Islet precursor cell (in vitro differentiated cells): ENCODE results near the gene C2CD2.
A peak's percentile ranks its signal among the peaks of the same experiment; 100 is the strongest.

Experiments used
- DNase-seq: peaks from one replicate; pipeline ENCODE4 v3.0.0-alpha.2; 2018

C2CD2 gene

DNA sequence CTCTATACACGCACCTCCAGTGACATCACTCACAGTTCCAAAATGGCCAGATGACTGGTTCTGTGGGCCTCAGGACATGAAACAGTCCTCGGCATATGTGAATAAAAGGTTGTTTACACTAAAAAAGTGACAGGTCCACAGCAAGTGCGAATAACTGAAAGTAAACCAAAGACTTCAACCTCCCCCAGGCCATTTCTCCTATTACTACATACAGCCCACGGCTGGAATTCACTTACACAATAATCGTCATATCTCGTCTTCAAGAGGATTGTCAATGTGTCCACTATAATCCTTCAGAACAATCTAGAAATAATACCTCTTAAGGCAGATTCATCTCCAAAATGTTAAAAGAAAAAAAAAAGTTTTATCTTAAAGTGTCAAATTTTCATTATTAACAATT, 72.8 kb downstream of the C2CD2 start:
- no peak for DNase-seq

DNA sequence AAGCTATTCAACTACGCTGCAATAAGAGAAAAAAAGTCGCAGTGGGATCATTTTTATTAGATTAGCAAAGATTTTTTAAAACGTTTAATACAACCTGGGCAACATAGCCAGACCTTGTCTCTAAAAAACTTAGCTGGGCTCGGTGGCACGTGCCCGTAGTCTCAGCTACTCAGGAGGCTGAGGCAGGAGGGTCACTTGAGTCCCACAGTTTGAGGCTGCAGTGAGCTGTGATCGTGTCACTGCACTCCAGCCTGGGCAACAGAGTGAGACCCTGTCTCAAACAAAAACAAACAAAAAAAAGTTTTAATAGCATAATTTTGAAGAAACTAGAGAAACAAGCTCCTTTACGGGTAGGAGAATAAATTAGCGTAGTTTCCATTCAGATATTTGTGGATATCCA, 73.7 kb downstream of the C2CD2 start:
- no peak for DNase-seq

DNA sequence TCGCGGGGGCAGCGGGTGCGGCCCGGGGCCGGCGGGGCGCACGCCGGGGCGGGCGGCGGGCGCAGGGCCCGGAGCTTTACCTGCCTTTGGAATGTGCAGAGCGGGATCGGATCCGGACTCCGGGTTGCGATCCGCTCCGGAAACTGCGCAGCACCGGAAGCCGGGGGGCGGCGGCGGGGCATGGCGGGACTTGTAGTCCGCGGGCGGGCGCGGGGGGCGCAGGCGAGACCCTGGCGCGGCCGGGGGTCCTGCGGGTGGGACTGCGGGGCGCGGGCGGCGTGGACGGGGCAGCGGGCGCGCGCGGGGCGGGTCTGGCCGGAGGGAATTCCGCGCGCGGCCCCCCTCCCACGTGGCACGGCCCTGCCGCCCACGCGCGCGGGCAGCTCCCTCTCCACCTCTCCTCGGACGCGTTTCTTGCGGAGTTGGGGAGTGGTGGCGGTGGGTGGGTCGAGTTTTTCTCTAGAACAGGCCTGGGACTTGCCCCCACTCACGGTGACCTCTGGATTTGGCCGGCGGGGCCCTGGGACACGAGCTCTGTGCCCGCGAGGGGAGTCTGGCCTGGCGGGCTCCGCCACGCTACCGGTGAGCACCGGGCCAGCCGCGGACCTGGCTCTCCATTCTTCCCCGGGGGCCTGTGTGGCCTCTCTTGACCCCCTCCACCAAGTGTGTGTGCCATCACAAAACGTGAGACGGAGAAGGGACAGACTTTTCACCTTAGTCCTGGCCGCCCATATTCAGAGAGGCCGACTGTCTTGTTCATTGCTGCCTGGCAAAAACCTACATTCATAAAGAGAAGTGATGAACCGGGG, 74.4 kb downstream of the C2CD2 start, which contains the start of gene PRDM15:
TSS of gene PRDM15 (minus strand) at position 155 of the 809 bp plus-strand sequence. CDS start 18,981 bp downstream, outside the sequence.
- DNase-seq, result peak; percentile 87

DNA sequence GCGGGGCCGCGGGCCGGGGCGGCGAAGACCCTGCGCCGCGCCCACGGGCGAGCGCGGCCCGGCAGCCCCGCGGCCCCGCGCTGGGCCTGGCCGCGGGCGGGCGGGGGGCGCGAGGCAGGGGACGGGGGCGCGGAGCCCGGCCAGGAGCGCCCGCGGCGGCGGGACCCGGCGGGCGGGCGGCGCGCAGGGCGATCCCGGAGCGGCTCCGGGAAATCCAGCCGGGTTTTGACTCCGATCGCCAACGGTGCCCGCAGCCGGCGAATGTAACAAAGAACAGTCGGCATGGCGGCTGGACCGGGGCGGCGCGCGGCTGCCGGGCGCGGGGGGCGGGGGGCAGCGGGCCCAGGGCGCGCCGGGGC, 75.0 kb downstream of the C2CD2 start:
- peak; percentile 85 for DNase-seq

DNA sequence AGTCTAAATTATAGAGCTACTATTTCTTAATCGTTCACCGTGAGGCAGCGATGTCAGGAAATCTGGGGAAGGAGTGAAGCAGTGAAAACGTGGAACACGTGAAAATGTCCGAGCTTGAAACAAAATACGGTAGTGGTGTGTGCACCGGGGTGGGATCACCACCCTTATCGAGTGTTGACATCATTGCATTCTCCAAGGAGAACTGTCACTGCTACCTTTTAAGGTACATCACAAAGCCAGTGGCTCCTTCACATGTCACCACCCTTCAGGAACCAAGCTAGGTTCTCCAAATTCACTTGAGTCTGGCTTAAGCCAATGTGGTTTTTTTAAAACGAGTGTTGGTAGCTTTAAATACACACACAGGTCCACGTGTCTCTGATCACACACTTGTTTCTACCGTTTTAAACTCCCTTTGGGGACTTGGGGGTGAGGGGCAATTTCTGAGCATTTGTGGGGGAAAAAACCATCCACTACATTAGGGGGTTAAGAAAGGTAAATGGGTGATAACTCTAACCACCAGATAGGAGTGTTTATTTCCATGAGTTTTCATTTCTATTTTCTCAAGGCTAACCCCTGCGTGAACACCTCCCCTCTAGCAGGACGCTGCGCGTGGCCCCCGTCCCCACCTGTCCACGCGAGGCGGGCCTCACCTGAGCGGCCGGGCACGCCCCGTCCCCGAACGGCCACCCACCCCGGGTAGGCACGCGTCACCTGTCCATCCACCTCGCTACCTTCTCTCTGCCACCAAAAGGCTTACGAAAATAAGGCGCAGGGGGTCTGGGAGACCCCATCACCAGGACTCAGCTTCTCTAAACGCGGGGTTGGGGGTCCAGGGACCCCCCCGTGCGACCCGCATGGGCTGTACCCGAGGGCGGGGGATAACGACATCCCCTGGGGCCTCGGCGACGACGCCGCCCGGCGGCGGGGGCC, 75.7 kb downstream of the C2CD2 start:
- no peak for DNase-seq

DNA sequence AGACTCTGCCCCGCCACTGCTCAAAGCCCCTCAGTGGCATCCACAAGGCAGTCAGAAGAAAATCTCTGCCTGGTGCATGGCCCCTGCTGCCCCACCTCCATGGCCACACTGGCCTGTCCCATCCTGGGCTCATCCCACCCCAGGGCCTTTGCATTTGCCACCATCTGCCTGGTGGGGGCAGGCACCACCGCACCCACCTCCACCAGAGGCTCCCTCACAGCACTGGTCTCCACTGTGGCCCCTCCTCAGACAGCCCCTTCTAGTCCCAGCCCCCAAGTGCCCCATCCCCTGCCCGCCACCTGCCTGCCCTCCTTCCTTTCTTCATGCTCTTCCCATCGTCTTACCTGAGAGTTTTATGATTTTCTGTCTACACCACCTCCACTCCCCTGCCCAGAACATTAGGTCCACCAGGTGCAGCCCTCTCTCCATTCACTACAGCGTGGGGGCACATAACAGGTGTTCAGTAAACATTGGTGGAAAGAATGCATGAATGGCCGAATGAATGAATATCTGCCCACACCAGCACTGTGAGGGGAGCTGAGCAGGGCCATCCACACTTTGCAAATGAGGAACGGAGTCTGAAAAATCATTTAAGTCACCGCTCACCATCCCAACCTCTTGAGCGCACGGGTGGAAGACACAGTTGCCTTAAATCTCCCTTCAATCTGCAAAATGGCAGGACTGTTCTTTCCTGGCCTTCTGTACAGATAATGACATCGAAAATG, 76.7 kb downstream of the C2CD2 start:
- DNase-seq, result no peak

DNA sequence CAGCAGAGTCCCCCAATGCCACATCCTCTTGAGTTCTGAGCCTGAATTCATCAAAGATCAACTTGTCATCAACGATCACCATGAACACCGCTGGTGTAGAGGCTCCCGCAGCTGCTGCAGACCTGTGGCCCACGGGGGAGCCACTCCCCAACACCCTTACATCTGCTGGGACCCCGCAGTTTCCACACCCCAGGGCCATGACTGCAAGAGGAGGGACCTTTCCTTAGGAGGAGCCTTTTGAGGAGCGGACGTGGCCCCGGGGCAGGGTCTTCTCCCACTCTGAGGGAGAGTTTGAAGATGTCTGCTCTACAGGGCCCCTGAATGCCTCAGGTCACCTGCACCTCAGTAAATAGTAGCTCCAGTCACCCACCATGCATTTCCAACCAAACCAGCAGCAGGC, 77.4 kb downstream of the C2CD2 start:
- no peak for DNase-seq

DNA sequence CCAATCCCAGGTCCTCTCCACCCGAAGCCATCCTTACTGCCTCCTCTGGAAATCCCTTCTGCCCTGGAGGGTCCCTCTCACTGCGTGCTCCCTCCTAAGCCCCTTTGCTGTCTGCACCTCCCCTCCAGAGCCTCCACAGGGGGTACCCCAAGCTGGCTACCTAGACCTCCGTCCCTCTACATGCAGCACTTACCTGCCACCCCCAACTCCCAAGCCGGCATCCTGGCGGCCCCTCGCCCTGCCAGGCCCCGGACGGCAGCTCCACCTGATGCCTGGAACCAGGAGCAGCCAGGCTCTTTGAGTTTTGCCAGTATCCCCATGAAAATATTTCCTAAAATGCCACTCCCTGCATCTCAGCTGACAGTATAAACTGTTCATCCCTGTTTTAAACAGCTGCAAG, 78.7 kb downstream of the C2CD2 start:
- no peak for DNase-seq

DNA sequence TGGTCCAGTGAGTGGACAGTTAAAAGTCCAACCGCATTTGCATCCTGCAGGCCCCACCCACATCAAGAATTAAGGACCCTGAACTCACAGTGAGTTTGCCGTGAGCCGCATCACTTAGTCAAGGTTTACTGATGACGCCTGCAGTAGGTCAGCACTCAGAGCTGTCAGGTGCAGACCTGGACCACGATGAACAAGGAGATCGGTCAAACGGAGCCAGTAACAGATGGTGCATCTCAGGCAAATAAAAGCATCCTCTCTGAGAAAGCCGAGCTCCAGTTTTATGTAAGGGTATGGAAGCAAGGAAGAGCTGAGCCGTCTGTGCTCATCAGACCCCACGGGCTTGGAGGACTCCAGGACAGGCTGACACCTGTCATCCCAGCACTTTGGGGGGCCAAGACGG, 79.2 kb downstream of the C2CD2 start:
- no peak for DNase-seq

DNA sequence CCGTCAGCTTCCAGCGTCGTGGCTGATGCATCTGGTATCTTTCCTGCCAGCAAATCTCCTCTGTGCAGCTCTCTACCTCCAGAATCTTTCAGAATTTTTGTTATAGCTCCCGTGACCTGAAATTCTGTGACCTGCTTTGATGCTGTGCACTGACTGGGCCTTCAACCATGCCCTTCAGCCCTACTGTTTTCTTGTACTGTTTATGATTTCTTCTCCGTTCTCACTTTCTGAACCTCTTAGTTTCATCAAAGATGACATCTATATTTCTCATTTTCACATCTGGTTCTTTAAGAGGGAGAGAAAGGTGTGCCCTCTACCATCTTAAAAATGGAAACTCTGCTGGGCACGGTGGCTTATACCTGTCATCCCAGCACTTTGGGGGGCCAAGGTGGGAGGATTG, 80.4 kb downstream of the C2CD2 start:
- no peak for DNase-seq

DNA sequence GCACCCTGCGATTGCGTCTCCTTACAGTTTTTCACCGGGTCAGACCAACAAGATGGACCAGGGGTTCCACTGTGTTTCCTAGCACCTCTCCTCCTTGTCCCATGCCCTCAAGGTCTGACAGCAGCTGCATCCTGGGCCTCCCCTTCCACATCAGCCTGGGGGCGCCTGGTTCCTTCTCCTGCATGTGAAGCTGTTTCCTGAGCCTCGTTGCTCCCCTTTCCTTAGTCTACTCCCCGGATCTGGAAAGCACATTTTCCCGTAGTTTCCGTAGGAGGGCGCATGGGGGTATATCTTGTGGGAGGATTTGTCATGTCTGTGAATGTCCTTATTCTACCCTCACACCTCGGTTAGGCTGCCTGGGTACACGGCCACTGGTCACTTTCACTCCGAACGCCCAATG, 80.8 kb downstream of the C2CD2 start:
- DNase-seq, result no peak

DNA sequence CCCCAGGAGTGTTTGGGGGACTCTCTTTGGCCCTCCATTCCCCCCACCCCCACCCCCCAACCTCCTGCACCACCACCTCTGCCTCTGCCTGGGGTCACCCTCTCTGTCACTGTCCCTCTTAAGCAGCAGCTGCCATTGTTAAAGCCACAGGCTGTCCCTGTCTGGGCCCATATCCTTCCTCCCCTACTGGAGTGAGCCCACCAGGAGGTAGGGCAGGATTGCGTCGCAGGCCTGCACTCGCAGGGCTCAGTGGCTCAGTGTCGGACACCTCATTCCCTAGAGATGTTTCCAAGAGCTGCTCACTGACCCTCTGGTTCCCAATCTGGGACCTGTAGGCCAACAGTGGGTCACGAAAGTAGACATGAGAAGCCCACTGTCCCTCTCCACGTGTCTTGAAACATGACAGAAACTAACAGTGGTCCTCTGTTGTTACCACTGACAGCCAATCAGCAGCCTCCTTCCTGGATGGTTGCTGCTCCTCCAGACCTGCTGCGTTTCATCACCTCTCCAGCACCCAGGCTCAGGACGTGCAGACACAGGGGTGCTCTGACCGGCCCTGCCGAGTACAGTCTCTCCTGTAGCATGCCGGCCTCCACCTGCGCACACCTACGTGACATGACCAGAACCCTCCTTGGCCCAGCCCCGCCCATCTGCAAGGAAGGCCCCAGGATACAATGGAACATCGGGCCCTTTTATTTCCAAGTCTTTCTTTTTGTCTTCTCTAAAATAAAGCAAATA, 82.4 kb downstream of the C2CD2 start:
- DNase-seq, result no peak

DNA sequence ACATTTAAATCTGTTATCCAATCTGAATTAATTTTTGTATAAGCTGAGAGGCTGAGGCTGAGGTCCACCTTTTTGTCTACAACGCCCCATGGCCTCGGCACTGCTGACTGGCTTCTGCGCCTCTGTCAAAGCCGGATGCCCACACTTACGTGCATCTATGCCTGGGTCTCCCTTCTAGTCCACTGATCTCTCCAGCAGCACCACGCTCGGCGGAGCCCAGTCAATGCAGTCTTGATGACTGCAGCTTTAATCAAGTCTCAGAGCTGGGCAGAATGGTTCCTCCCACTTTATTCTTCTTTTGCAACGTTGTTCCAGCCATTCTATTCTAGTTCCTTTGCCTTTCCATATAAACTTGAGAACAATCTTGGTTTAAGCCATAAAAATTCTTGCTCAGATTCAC, 84.0 kb downstream of the C2CD2 start:
- DNase-seq, result no peak

DNA sequence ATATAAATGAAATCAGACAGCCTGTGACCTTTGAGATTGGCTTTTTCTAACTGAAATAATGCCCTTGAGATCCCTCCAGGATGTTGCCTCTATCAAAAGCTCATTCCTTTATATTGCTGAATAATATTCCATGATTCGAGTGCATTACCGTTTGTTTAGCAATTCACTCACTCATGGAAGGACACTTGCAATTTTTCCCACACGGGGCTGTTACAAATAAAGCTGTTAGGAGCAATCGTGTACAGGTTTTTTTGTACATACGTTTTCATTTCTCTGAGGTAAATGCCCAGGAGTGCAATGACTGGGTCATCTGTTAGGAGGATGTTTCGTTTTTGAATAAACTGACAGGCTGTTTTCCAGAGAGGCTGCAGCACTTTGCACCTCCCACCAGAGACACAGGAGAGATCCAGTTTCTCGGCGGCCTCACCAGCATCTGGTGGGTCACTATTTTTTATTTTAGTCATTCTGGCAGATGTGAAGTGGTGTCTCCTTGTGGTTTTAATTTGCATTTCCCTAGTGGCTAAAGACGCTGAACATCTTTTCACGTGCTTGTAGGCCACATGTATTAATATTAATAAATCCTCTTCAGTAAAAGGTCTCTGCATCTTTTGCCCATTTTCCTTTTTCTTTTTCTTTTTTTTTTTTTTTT, 85.6 kb downstream of the C2CD2 start:
- DNase-seq, result no peak

DNA sequence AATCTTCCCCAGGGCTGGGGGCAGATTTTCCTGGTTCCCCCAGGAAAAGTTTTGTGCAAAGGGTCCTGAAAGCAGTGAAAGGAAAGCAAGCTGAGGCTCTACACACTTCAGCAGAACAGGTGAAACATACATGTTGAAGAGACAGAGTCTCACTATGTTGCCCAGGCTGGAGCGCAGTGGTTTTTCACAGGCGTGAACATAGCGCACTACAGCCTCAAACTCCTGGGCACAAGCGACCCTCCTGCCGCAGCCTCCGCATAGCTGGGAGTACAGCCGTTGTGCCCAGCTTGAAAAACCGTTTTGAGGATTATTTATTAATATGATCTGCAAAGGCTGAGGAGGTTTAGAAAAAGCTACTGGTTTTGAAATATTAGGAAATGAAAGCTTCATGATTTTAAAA, 86.5 kb downstream of the C2CD2 start:
- DNase-seq, result no peak

DNA sequence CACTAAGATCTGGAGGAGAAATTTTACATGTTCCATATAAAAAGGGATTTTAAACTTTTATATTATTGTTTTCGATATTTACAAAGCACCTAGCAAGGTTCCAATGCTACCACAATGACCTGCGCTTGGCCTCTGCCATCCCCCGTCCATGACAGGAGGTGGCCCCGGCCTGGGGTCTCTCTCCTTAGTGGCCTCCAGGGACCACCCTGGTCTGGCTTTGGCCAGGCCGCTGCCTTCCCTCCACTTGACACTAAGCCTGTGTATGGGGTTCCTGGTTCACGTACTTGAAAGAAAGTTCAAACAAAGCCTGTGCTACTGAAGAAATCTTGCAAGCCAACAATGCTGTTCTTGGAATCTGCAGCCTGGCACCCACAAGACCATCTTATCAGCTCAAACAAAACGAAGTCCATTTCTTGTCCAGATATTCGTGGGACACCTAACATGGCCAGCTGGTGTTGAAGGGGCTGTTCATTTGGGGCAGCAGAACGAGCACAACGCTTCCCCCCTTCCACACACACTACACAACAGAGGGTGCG, 87.5 kb downstream of the C2CD2 start:
- no peak for DNase-seq

DNA sequence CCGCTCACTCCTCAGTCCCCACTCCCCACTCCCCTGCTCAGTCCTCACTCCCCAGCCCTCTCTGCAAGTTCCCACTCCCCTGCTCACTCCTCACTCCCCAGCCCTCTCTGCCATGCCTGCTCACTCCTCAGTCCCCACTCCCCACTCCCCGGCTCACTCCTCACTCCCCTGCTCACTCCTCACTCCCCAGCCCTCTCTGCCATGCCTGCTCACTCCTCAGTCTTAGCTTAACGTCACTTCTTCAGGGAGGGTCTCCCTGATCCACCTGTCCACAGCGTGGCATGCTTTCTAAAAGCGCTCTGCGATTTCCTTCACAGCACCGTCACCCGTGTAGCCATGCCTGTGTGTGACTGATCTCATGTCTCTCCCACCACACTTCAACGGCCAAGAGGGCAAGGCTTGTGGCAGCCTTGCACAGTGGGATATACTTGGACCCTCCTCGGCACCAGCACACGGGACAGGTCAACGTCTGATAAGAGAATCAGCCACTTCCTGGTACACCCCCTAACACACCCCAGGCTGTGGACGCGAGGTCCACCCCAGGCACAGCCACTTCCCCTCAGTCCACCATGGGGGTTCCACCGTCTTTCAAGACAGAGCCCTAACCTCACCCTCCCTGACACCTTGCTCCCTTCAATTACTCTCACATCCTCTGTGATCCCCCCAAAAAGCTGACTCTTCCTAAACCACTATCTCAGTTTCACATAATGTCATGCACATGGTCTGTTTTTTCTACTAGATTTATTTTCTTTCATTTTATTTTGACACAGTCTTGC, 88.6 kb downstream of the C2CD2 start:
- DNase-seq, result no peak

DNA sequence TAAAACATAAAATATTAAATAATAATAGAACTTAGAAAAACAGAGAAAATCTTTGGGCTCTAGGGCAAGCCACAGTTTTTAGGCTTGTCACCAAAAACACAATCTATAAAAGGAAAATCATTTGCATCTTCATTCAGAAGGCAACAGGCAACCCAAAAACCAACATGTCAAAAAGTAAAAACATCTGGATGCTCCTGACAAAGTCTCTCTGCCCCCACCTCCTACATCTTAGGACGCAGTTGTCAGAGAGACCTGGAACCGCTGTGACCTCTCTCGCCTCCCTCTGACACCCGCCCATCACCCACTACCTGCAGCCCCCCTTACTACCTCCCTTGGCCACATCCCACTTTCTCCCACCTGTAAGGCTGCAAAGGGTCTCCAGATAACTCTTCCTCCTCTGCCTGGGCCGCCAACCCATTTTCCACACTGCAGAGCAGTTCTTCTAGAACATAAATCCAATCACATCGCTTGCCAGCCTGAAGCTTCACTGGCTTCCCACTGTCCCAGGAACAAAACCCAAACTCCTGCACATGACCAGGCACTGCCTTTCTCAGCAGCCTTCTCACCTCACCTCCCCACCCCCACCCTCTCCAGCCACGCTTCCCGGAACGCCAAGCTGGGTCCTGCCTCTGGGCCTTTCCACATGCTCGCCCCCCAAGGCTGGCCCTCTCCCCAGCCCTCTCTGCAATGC, 89.4 kb downstream of the C2CD2 start:
- DNase-seq, result no peak

DNA sequence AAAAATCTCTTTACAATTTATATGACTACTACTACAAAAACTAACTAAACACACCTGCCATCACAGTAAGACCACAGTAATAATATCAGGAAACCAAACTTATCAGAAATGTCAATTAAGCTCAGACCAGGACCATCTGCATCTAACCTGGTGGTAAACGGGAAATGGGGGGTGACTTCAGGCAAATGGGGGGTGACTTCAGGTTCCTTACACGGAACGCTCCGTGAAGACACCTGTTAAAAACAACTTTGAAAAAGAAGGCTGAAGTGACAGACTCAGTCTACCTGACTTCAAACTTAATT, 90.4 kb downstream of the C2CD2 start:
- no peak for DNase-seq

DNA sequence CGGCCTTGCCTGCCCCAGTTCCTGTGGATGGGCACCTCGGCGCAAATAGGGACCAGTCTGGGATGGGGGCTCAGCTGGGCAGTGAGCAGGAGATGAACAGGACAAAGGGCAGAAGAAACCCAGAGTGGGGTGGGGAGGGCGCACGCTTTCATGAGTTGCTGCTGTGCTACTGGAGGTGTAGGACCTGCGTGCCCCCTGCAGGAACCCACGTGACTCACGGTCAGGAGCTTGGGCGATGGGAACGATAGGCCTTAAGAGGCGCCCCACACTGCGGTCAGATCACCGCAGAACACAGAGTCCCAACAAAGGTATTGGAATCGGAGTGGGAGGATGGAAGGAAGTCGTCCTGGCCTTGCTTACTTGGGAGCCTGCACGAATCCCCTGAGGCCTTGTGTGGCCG, 91.8 kb downstream of the C2CD2 start:
- DNase-seq, result no peak

DNA sequence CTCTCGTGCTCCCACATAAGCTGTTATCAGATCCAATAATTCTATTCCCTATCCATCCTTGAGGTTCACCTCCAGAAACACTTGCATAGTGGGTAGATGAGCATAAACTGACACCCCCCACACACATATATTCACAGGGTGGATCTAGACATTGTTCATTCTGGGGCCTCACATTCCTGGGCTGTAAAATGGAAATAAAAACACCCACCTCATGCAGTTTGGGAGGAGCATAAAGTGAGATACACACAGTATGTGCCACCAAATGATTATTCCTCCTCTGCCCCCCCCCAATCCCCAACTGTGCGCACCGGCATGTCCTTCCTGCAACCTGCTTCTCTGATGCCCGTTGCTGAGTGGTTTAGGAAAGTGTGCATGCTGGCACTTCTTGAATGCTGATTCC, 92.6 kb downstream of the C2CD2 start:
- DNase-seq, result no peak
